GM19372 (cell line): ENCODE data around the gene TCP11L1.

ENCODE experiments used
- ATAC-seq: cut with Tn5 transposase; IDR thresholded peaks from one replicate; pipeline ENCODE4 v1.9.1; 2021; ENCODE audit warnings: mild to moderate bottlenecking, low read depth, moderate library complexity; ENCODE audit not compliant: unreplicated experiment

The TCP11L1 gene, protein sequence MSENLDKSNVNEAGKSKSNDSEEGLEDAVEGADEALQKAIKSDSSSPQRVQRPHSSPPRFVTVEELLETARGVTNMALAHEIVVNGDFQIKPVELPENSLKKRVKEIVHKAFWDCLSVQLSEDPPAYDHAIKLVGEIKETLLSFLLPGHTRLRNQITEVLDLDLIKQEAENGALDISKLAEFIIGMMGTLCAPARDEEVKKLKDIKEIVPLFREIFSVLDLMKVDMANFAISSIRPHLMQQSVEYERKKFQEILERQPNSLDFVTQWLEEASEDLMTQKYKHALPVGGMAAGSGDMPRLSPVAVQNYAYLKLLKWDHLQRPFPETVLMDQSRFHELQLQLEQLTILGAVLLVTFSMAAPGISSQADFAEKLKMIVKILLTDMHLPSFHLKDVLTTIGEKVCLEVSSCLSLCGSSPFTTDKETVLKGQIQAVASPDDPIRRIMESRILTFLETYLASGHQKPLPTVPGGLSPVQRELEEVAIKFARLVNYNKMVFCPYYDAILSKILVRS

DNA sequence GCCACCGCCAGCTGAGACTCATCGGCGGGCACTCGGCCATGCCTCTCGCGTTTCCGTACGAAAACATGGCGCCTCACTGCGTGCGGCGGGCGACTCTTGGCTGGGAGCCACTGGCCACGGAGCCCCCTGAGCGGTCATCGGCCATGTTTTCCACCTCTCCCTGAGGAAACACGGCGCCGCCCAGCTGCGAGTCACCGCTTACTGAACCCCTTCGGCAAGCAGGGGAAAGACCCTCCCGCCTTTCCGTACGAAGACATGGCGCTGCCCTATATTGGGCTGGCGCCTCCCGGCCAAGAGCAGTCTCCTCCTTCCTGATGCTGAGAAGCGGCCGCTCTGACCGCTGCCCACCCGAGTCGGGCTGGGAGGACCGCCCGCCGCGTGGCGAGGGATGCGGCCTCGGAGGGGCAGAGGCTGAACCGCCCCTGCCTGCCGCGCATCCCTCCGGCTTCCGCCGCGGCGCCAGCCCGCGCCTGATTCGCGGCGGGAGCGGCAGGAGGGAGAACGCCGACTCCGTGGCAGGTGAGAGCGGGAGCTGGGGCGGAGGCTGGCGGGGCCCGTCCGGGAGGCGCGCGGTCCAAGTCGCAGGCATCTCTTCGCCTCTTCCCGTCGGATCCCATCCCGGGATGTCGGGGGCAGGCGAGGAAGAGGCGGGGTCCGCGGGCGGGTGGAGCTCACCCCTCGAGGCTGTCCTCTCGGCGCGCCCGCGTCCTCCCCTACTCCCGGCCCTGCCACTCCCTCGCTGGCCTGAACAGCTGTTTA, at the start of gene TCP11L1:
Gene TCP11L1 (plus strand): TSS at position 299 of the 759 bp plus-strand sequence. CDS start 4,202 bp downstream, outside the sequence.
- ATAC-seq, result peak; percentile 76

DNA sequence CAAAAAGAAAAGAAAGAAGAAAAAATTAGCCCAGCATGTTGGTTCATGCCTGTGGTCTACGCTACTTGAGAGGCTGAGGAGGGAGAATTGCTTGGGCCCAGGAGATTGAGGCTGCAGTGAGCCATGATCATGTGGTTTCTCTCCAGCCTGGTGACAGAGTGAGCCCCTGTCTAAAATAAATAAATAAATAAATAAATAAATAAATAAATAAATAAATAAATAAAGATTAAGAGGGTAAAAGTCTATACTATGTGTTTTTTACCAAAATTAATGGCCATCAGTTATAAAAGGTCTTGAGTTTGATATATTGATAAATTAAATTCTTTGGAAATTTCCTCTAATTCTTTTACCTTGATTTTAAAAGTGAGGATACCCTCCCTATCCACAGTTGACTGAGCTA, 48.9 kb upstream of the TCP11L1 start:
- no peak for ATAC-seq

DNA sequence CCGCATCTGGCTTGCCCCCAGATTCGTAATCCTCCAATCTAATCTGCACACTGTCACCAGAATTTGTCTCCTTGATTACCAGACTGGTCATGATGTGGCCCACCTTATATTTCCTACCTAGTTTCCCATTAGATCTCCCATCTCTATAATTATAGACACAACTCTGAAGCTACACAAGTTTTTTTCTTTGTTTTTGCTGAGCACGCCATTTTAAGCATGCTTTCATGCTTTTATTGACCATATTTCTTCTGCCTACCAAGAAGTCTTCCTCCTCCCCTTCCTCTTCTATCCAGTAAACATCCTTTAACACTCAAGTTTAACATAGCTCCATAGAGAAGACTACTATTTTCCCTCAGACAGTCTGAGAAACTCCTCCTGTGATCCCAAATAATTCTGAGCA, 47.9 kb upstream of the TCP11L1 start:
- ATAC-seq, result no peak

DNA sequence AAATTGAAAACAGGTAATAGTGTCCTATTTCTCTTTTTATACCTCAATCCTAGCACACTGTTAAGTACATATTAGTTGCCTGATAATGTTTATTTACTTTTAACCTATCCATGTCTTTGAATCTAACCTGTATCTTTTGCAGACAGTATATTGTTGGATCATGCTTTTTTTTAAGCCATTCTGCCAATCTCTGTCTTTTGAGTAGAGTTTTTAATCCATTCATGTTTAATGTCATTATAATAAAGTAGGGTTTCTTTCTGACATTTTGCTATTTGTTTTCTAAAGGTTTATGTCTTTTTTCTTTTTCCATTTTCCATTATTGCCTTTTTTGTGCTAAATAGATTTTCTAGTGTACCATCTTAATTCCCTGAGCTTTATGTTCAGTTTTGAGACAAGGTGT, 47.5 kb upstream of the TCP11L1 start:
- no peak for ATAC-seq

DNA sequence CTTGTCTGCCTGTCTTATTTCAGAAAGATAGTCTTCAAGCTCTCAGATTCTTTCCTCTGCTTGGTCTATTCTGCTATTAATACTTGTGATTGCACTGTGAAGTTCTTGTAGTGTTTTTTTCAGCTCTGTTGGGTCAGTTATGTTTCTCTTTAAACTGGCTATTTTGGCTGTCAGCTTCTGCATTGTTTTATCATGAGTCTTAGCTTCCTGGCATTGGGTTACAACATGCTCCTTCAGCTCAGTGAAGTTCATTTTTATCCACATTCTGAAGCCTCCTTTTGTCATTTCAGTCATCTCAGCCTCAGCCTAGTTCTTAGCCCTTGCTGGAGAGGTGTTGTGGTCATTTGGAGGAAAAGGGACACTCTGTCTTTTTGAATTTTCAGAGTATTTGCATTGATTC, 39.2 kb upstream of the TCP11L1 start:
- no peak for ATAC-seq

DNA sequence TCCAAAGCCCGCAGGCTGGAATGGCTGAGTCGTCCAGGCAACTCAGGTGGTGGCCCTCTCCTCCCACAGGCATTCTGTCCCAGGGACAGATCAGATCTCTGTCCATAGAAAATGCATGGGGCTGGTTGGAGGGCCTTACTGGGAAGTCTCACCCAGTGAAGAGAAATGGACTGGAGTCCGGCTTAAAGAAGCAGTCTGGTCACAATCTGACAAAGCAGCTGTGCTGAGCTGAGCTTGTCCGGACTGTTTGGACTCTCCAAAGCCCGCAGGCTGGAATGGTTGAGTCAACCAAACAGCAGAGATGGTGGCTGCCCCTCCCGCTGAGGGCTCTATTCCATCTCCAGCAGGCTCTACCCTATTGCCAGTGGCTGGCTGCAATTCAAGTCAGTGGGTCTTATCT, 38.1 kb upstream of the TCP11L1 start:
- no peak for ATAC-seq

DNA sequence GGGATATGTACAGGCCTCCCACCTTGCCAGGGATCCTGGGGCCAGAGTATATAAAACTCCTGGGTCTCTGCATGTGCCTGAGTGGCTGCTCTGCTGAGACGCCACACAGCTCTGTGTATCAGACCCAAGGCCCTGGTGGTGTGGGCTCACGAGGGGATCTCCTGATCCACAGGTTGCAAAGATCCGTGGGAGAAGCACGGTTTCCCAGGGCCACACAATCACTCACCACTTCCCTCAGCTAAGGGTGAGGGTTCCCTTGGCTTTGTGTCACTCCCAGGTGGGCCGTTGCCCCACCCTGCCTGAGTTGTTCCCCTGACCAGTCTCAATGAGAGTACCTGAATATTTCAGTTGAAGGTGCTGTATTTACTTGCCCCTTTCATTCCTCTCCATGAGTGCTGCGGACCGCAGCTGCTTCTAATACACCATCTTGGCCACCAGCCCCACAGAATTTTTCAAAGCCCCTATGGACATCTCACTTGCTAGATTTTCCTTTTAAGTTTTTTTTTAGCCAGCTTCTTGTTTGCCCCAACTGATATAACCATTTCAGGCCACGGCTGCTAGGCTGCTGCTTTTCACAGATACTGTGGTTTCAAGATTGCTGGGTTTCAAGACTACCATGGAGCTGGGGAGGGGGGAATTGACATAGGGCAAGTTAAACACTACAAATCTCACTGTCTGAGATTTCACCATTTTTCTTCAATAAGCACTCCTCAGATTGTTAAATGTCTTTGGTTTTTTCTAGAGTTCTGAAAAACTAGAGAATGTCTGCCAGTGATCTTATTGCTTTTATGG, 37.4 kb upstream of the TCP11L1 start:
- no peak for ATAC-seq

DNA sequence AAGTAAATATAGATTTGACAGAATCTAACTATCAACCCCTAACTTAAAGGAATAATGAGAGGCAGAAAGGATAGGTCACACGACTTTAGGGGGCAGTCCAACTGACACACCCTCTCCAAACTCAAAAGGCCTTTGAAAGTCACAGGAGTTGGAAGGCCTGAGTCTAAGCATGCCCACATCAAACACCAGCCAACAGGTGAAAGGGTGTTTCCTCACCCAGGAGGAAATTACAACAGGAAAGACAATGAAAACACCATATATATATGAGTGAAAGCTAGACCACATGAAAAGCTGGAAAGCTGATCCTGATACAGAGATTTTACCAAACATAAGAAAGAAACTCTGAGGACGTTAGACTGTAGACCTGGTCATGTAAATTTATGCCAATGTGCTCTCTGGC, 34.2 kb upstream of the TCP11L1 start:
- no peak for ATAC-seq

DNA sequence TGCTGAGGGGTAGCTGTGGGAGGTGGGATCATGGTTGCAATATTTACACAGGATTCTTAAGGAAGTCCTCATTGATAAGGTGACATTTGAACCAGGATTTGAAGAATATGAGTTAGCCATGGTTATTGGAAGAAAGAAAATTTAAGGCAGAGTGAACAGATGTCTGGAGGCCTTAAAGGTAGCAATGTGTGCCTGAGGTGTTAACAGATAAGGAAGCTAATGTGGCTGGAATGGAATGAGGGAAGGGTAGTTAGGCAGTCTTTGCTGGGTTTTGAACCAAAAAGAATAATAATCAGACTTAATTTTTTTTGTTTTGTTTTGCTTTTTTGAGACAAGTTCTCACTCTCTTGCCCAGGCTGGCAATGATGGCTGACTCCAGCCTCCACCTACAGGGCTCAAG, 33.4 kb upstream of the TCP11L1 start:
- no peak for ATAC-seq

DNA sequence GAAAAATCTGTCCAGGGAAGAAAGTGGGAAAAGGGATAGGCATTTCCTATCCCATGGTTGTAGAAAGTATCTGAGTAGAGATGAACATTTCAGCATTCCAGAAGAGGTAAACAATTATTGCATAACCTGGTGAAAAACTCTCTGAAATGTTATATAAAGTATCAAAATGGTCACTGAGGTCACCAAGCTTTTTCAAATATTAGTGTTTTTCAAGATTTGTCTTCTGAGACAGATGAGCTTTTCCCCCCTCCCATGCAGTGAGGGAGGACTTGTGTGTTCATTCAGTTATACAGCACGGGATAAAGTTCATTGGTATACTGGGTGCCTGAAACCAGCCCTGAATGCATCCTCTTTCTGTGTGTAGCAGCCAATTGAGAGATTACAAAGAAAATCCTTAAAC, 25.6 kb upstream of the TCP11L1 start:
- no peak for ATAC-seq

DNA sequence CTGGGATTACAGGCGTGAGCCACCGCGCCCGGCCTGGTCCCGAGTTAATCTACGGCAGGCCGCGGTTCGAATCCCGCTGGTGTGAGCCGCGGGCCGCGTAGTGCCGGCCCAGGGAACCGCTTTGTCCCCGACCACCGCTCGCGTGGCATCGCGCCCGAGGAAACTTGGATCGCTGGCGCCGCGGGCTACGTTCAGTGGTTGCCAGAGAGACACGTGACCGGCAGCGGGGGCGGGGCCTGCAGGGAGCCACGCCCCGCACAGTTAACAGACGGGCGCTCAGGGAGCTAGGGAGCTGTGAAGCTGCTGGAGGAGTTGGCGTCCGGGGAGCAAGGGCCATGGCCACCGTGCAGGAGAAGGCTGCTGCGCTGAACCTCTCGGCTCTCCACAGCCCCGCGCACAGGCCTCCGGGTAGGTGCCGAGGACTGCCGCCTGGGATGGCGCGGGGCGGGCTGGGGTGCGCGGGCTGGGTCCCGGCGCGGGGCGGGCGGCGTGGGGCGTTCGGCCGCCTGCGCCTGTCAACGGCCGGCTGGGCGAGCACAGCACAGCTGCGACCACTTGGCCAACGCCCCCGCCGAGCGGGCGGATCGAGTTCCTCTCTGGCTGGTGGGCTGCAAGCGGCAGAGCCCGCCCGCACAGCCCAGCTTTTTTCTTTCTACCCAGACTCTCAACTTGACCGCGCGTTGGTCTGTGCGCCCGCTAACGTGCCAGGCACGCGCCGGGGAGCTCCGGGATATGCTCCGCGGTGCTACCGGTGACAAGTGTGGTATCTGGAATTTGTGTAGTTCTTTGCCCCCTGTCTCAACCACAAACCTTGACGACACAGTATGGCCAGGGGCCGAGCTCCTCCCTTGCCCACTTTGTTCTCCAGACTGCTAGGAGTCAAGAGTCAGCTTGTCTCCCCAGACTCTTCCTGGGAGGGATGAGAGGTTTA, 23.5 kb upstream of the TCP11L1 start, which contains the start of gene DEPDC7:
Gene DEPDC7 (plus strand): TSS at position 258 of the 931 bp plus-strand sequence. CDS start 78 bp downstream, at position 336.
- peak; percentile 62 for ATAC-seq

DNA sequence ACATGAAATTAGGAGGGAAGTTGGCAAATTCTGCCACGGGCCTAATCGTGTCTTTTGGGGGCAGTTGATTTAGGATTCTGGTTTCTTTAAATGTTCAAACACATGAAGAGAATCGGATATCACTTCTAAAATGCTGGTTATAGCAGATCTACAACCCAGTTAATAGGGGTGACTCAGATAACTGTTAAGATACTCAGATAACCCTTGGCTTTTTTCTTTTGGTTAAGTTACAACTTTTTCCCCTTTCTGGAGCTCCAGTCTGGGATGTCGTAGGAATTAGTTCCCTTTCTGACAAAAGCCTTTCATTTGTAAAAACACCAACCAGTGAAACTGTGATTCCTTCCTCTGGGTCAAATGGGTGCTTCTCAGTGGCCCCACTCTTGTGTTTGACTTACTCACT, 22.7 kb upstream of the TCP11L1 start:
- ATAC-seq, result no peak

DNA sequence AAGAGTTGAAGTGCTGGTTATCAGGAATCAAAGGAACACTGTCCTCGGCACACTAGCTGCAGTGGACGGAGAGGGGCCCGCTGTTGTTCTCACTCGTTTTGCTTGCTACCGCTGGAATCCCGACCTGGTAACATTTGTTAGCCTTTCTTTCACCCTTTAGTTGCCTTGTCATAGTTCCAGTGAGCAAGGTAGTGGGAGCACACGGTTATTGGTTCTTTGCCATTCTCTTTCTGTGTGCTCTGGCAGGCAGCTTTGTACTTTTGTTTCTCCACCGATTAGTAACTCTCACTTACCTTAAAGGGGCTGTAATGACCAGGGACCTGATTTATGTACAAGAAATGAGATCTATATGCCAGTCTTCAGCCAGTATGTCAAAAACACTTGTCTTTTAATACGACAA, 21.9 kb upstream of the TCP11L1 start:
- ATAC-seq, result no peak

DNA sequence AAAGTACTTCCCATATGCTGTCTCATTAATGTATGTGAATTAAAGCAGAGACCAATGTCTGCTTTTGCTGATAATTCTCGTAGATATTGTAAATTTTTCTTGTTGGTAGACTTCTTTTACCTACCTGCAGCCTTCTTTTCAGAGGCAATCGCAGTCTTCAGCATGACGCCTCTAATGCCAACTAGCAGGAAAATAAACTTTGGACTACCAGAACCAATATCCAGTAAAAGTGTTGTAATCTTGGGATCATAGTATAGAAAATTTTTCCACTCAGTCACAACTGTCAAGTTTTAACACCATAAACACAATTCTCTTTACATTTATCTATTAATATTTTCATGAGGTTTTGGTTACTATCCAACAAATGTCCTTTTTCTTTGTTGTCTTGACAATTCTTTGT, 21.4 kb upstream of the TCP11L1 start:
- ATAC-seq, result no peak

DNA sequence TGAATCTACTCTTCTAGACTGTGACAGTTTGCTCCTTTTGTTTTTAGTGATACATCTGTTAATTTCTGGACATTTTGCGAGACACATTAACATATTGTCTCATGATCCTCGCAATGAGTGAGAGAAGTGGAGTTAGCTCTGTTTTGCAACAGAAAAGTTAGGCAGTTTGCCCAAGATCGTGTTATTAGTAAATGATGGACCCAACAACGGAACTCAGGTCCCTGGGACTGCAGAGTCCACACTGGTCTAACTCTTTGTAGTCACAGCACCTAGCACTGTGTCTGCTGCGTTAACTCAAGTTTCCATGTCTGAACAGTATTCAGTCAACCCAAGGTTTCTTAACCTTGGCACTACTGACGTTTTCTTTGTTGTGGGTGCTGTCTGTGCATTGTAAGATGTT, 20.5 kb upstream of the TCP11L1 start:
- ATAC-seq, result no peak

DNA sequence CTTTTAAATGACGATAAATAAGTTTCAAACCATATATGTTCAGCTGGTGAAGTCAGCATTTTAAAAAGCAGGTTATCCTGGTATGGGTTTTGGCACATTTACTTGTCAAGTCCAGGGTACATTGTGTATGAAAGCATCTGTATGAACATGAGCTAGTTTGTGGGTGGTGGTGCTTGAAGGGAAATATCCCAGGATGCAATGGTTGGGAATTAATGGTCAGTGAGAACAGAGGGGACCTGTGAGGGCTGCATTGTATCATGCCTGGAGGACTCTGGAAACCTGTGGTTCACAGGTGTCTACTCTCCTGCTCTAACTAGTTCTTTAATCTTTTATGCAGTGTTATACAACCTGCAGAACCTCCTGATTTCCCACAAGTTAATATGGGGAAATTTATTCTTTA, 17.9 kb upstream of the TCP11L1 start:
- no peak for ATAC-seq

DNA sequence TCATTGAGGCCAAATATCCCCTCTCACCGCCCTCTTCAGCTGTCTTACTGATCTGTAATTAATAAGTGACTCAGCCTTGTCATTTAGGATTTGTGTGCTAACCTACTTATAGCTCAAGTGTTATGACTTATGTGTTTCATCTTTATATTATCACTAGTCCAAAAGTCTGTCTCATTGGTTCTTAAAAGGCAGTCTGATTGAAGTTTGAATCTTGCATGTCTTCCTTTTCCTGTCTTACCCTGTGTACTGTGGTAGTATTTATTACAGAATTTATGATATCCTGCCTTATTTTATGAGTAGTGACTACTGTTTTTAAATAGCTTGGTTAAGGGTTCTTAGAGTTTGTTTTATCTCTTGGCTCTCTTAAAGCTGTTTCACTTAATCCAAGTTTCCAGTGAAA, 17.4 kb upstream of the TCP11L1 start:
- ATAC-seq, result no peak

DNA sequence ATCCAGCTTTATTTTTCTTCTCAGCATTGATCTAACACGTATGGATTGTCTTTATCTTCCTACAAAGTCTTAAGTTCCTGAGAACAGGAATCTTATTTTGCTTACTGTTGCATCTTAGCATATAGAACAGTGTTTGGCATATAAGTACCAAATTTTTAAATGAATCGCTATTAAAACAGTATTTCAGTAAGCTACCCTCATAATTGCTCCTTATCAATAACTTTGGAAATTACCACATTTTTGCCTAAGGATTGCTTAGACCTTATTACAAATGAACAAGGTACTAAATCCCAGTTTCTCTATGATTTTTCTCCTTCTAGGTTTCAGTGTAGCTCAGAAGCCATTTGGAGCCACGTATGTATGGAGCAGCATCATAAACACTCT, 14.0 kb upstream of the TCP11L1 start:
- no peak for ATAC-seq

DNA sequence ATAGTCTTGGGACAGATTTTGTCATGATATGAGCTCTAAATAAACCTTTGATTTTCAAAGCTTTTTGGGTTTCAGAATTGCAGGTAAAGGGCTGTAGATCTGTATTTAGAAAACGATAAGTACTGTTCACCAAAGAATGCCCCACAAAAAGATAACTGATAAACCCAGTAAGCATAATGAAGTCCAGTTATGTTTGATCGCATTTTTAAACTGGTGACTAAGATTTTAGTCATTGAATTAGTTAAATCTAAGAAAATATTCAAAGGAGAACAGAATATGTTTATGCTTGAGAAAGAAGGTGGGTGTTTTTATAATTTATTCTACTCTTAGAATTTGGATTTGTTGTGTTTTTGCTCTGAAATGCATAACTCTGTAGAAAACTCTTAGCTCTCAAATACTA, 12.1 kb upstream of the TCP11L1 start:
- no peak for ATAC-seq
